ENCODE measurements around the gene TMPRSS2.

- TF ChIP-seq POLR2A (IDR thresholded peaks at IDR 0.05): no peak
- no peak for TF ChIP-seq CTCF (IDR thresholded peaks at IDR 0.05)
Measured at GRCh38 chr21:41428847-41429246, 79.1 kb downstream of the TMPRSS2 start.
